Body of pancreas (tissue), 4 donors: ENCODE data around the gene PTK7.

Source experiments
- POLR2A ChIP-seq, 3 donors: fragments of 450-650 bp; IDR thresholded peaks; one replicate each; pipeline ENCODE4 v1.6.1; 2016; ENCODE audit warnings: antibody characterized with exemption in 3 of 3, mild to moderate bottlenecking in 2 of 3
- TF ChIP-seq, protein P1 (sequence below), 7 experiments: fragments of 450-650 bp in 4 of 7; fragments of 200-600 bp in 3 of 7; sonication (generic) in 3 of 7; IDR thresholded peaks; one replicate each; pipeline ENCODE4 v1.5.1; 2016 to 2019; ENCODE audit warnings: antibody characterized with exemption in 7 of 7

DNA sequence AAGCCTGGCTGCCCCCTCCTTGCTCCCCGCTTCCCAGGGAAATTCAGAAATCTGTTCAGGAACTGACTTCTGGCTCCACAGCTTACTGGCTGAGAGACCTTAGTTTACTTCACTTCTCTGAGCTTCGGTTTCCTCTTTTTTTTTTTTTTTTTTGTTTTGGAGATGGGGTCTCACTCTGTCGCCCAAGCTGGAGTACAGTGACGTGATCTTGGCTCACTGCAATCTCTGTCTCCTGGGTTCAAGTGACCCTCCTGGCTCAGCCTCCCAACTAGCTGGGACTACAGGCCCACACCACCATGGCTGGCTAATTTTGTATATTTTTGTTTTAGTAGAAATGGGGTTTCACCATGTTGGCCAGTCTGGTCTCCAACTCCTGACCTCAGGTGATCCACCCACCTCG lies 14.9 kb downstream of the PTK7 start:
- TF ChIP-seq, protein P1, sequence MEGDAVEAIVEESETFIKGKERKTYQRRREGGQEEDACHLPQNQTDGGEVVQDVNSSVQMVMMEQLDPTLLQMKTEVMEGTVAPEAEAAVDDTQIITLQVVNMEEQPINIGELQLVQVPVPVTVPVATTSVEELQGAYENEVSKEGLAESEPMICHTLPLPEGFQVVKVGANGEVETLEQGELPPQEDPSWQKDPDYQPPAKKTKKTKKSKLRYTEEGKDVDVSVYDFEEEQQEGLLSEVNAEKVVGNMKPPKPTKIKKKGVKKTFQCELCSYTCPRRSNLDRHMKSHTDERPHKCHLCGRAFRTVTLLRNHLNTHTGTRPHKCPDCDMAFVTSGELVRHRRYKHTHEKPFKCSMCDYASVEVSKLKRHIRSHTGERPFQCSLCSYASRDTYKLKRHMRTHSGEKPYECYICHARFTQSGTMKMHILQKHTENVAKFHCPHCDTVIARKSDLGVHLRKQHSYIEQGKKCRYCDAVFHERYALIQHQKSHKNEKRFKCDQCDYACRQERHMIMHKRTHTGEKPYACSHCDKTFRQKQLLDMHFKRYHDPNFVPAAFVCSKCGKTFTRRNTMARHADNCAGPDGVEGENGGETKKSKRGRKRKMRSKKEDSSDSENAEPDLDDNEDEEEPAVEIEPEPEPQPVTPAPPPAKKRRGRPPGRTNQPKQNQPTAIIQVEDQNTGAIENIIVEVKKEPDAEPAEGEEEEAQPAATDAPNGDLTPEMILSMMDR (IDR thresholded peaks at IDR 0.05): no peak
- TF ChIP-seq POLR2A (IDR thresholded peaks at IDR 0.05): no peak
